ENCODE measurements around the gene CNTN5. TPM values are rescaled to one million over a fixed set of nuclear protein-coding genes. Genes with fewer than 3 reads are reported as not detected.
A peak's percentile ranks its signal among the peaks of the same experiment; 100 is the strongest.

CNTN5 gene
- total RNA-seq, 2 donors from 2014 or later, result 1.4 to 3.3 TPM

DNA sequence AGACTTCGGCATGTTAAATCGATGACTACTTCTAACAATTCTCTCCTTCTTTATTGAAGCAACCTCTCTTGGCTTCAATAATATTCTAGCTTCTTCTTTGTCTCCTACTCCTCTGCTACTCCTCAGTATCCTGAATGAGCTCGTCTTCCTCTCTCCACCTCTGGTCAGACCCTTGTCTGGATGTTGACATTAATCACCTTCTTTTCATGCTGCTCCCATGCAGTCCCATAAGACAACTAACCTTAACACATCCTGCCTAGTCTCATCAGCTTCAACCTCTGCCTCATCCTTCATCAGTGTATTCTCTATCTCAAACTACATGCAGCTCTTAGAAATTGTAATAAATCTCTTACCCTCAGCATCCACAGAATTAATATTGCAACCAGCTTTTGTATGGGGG is 695.6 kb downstream of the CNTN5 start:
- TF ChIP-seq, protein P1, sequence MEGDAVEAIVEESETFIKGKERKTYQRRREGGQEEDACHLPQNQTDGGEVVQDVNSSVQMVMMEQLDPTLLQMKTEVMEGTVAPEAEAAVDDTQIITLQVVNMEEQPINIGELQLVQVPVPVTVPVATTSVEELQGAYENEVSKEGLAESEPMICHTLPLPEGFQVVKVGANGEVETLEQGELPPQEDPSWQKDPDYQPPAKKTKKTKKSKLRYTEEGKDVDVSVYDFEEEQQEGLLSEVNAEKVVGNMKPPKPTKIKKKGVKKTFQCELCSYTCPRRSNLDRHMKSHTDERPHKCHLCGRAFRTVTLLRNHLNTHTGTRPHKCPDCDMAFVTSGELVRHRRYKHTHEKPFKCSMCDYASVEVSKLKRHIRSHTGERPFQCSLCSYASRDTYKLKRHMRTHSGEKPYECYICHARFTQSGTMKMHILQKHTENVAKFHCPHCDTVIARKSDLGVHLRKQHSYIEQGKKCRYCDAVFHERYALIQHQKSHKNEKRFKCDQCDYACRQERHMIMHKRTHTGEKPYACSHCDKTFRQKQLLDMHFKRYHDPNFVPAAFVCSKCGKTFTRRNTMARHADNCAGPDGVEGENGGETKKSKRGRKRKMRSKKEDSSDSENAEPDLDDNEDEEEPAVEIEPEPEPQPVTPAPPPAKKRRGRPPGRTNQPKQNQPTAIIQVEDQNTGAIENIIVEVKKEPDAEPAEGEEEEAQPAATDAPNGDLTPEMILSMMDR (conservative IDR thresholded peaks at IDR 0.05), result no peak
- Histone ChIP-seq H3K36me3 (ENCODE audit: control insufficient read depth, insufficient read depth, low read length) (no peaks in the 10 kb centered on the region), H3K27ac (ENCODE audit: low read depth, low read length) (no peak overlapping the region), H3K9ac (ENCODE audit: extremely low read depth, low read length, poor library complexity, severe bottlenecking) (no peak overlapping the region), H3K27me3 (ENCODE audit: control insufficient read depth, insufficient read depth, low read length, poor library complexity, severe bottlenecking) (no peaks in the 10 kb centered on the region), H3K9me3 (ENCODE audit: control insufficient read depth, low read length) (no peaks in the 10 kb centered on the region), H3K4me3 (ENCODE audit: low read length) (no peak overlapping the region), H3K4me1 (ENCODE audit: control insufficient read depth, insufficient read depth, low read length) (no peaks in the 10 kb centered on the region)
- no peaks in the 10 kb centered on the region for H3K27me3 Mint-ChIP-seq (ENCODE audit: insufficient read depth)
- no peak for DNase-seq
- WGBS, 2 experiments (ENCODE audit: insufficient coverage in 1 of 2, insufficient read length in 1 of 2), result 58 to 65% methylated on average over 3 of the region's 3 CpGs
- H3K36me3 Mint-ChIP-seq (ENCODE audit: low read depth), result no peaks in the 10 kb centered on the region
- H3K4me1 Mint-ChIP-seq, result no peaks in the 10 kb centered on the region
- H3K27ac Mint-ChIP-seq, result no peak overlapping the region
- peaks cover 10% of the 10 kb centered on the region for H3K9me3 Mint-ChIP-seq
- no peak overlapping the region for H3K4me3 Mint-ChIP-seq

DNA sequence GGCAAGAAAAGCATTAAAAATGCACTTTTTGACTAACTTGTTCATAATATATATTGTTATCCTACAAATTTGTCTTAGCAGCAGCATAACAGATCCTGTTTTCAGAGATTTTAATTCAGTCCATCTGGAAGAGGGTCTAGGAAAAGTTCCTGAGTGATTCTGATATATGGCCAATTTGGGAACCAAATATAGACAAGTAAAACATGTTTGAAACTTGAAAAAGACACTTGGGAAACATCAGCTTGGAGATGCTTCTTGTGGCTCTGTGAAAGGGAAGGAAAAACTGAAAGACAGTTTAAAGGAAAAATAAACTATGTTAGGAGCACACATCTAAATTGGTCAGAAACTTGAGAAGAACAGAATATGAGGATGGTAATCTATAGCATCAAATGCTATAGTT is 697.5 kb downstream of the CNTN5 start:
- Mint-ChIP-seq H3K4me1 (no peaks in the 10 kb centered on the region), H3K27me3 (ENCODE audit: insufficient read depth) (no peaks in the 10 kb centered on the region), H3K4me3 (no peak overlapping the region), H3K9me3 (no peaks in the 10 kb centered on the region), H3K27ac (no peak overlapping the region), H3K36me3 (ENCODE audit: low read depth) (no peaks in the 10 kb centered on the region)
- H3K9ac ChIP-seq (ENCODE audit: extremely low read depth, low read length, poor library complexity, severe bottlenecking), result no peak overlapping the region
- TF ChIP-seq, protein P1 (conservative IDR thresholded peaks at IDR 0.05), result no peak
- H3K4me3 ChIP-seq (ENCODE audit: low read length), result no peak overlapping the region
- no peaks in the 10 kb centered on the region for H3K9me3 ChIP-seq (ENCODE audit: control insufficient read depth, low read length)
- H3K27ac ChIP-seq (ENCODE audit: low read depth, low read length), result no peak overlapping the region
- no peaks in the 10 kb centered on the region for H3K36me3 ChIP-seq (ENCODE audit: control insufficient read depth, insufficient read depth, low read length)
- no peak for DNase-seq
- no peaks in the 10 kb centered on the region for H3K4me1 ChIP-seq (ENCODE audit: control insufficient read depth, insufficient read depth, low read length)
- no peaks in the 10 kb centered on the region for H3K27me3 ChIP-seq (ENCODE audit: control insufficient read depth, insufficient read depth, low read length, poor library complexity, severe bottlenecking)

DNA sequence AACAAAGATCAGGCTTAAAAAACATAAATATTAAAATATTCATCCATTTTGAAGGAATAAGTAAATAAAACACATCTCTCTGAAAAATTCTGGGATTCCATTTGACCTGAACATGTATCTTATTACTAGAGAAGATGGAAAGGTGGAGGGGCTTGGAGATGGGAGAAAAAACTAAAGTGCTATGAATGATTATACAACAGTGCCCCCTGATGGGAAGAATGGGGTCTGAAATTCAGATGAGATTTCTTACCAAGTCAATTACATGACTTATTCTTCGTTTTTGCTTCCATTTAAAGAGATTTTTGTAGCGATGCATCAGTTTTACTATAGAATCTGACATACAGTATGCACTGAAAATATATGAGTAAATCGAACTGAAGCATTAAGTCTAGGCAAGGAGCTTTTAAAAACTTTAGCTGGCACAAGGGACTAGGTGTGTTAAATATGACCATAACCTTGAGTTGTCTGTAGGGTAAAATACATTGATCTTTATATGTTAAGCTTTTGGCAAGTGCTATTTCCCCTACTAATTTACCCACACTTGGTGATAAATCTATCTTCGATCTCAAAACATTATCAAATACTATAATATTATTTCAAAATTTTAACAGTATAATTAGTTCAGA is 718.8 kb downstream of the CNTN5 start:
- peaks cover 24% of the 10 kb centered on the region for H3K4me1 Mint-ChIP-seq
- no peaks in the 10 kb centered on the region for H3K27me3 ChIP-seq (ENCODE audit: control insufficient read depth, insufficient read depth, low read length, poor library complexity, severe bottlenecking)
- TF ChIP-seq, protein P1 (conservative IDR thresholded peaks at IDR 0.05), result peak; percentile 89
- WGBS, 2 experiments (ENCODE audit: insufficient coverage in 1 of 2, insufficient read length in 1 of 2), result 0 to 29% methylated on average over 1 to 4 of the region's 4 CpGs
- no peaks in the 10 kb centered on the region for H3K4me1 ChIP-seq (ENCODE audit: control insufficient read depth, insufficient read depth, low read length)
- no peak overlapping the region for H3K4me3 Mint-ChIP-seq
- H3K27me3 Mint-ChIP-seq (ENCODE audit: insufficient read depth), result no peaks in the 10 kb centered on the region
- H3K4me3 ChIP-seq (ENCODE audit: low read length), result no peak overlapping the region
- no peak overlapping the region for H3K27ac ChIP-seq (ENCODE audit: low read depth, low read length)
- no peaks in the 10 kb centered on the region for H3K36me3 Mint-ChIP-seq (ENCODE audit: low read depth)
- no peaks in the 10 kb centered on the region for H3K36me3 ChIP-seq (ENCODE audit: control insufficient read depth, insufficient read depth, low read length)
- peaks cover 3% of the 10 kb centered on the region for H3K9me3 ChIP-seq (ENCODE audit: control insufficient read depth, low read length)
- H3K27ac Mint-ChIP-seq, result no peak overlapping the region
- peak; percentile 54 for DNase-seq
- H3K9ac ChIP-seq (ENCODE audit: extremely low read depth, low read length, poor library complexity, severe bottlenecking), result no peak overlapping the region
- H3K9me3 Mint-ChIP-seq, result no peaks in the 10 kb centered on the region
